Common myeloid progenitor, CD34-positive (primary cell): ENCODE measurements around the gene FASTK.

Experiments used
- CTCF ChIA-PET: fragments of 350-600 bp; sonication (Branson Sonifier 250); formaldehyde crosslinking; loops from one replicate; lab custom pipeline; 2021; ENCODE audit warnings: antibody characterized with exemption; lab: Charles Lee
- POLR2A ChIA-PET: fragments of 350-600 bp; sonication (Branson Sonifier 250); formaldehyde crosslinking; loops from one replicate; lab custom pipeline; 2021; ENCODE audit warnings: antibody characterized with exemption; lab: Charles Lee
- DNase-seq, 3 donors: peaks; one replicate each; pipeline versions ENCODE4 v3.0.0 to v3.0.0-alpha.2; 2013
- H3K27ac ChIP-seq, 2 experiments: 1 replicate in 1 of 2; 2 replicates in 1 of 2; pipeline ENCODE4 v1.7.0; 2013; ENCODE audit warnings: inconsistent platforms in 2 of 2, low read length in 2 of 2, mild to moderate bottlenecking in 2 of 2, low read depth in 1 of 2, moderate library complexity in 1 of 2; ENCODE audit not compliant: severe bottlenecking in 2 of 2, insufficient read depth in 1 of 2, poor library complexity in 1 of 2
- H3K27me3 ChIP-seq, 5 experiments: replicated peaks in 2 of 5; 1 replicate in 3 of 5; 2 replicates in 2 of 5; pipeline versions ENCODE4 v1.6.1 to v1.7.0; 2013; ENCODE audit warnings: low read length in 4 of 5, mild to moderate bottlenecking in 2 of 5, moderate library complexity in 2 of 5, inconsistent platforms in 1 of 5; ENCODE audit not compliant: insufficient read depth in 5 of 5, control insufficient read depth in 4 of 5
- H3K36me3 ChIP-seq, 4 experiments: 1 replicate in 2 of 4; 2 replicates in 2 of 4; pipeline versions ENCODE4 v1.6.1 to v1.7.0; 2013; ENCODE audit warnings: low read length in 3 of 4, control low read depth in 1 of 4, mild to moderate bottlenecking in 1 of 4; ENCODE audit not compliant: control insufficient read depth in 4 of 4, insufficient read depth in 4 of 4
- H3K4me1 ChIP-seq, 4 experiments: 1 replicate in 3 of 4; 2 replicates in 1 of 4; pipeline versions ENCODE4 v1.6.1 to v1.7.1; 2013; ENCODE audit warnings: low read length in 3 of 4, mild to moderate bottlenecking in 3 of 4, control low read depth in 1 of 4, inconsistent platforms in 1 of 4, moderate library complexity in 1 of 4; ENCODE audit not compliant: control insufficient read depth in 4 of 4, insufficient read depth in 4 of 4; ENCODE audit errors: control extremely low read depth in 1 of 4
- H3K4me3 ChIP-seq, 7 experiments: 1 replicate in 4 of 7; 2 replicates in 3 of 7; pipeline versions ENCODE4 v1.5.1 to v1.7.0; 2013; ENCODE audit warnings: mild to moderate bottlenecking in 7 of 7, low read length in 6 of 7, moderate library complexity in 6 of 7, inconsistent platforms in 2 of 7, low read depth in 2 of 7, control low read depth in 1 of 7; ENCODE audit not compliant: insufficient read depth in 4 of 7, control insufficient read depth in 1 of 7; ENCODE audit errors: extremely low read depth in 1 of 7
- H3K9me3 ChIP-seq, 5 experiments: 1 replicate in 4 of 5; 2 replicates in 1 of 5; pipeline versions ENCODE4 v1.6.1 to v1.7.1; 2013; ENCODE audit warnings: low read length in 4 of 5, mild to moderate bottlenecking in 2 of 5, inconsistent platforms in 1 of 5, low read depth in 1 of 5, moderate library complexity in 1 of 5; ENCODE audit not compliant: control insufficient read depth in 4 of 5, insufficient read depth in 2 of 5; ENCODE audit errors: control extremely low read depth in 1 of 5
- WGBS: methylation state at CpG from one replicate; pipeline ENCODE4 v1.1.5; 2013; ENCODE audit not compliant: insufficient coverage; 5-methylcytosine and 5-hydroxymethylcytosine counted together

The FASTK gene

DNA sequence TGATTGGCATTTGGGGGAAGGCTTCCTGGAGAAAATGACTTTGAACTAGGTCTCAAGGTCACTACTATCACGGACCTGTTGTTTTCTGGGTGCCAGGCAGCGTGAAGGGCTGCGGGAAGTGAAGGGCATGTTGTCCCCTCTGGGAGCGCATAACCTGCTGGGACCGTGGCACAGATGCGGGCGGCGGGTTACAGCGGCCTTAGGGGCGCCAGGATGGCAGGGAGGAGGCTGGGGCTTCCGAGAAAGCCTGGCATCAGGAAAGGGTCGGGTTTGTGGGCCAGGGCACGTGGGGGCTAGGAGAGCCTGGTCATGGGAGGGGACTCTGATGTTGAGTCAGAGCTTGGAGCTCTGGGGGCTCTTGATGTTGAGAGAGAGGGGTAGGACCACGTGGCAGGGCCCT is 15.1 kb downstream of the FASTK start:
- H3K36me3 ChIP-seq = peaks cover 6 to 71% (median 58%) of the 10 kb centered on the region in 4 experiments
- H3K4me3 ChIP-seq = no peak overlapping the region
- H3K4me1 ChIP-seq = peaks cover 0 to 12% (median 9%) of the 10 kb centered on the region in 4 experiments
- H3K9me3 ChIP-seq = no peaks in the 10 kb centered on the region
- WGBS = 98% methylated on average over 12 of the region's 14 CpGs
- no peak for DNase-seq
- POLR2A ChIA-PET = no interaction called here
- H3K27ac ChIP-seq = no peak overlapping the region
- H3K27me3 ChIP-seq = no peaks in the 10 kb centered on the region
- CTCF ChIA-PET = interaction anchor here (0.8 to 1.5 kb wide), 3 partner anchors 11 to 28 kb away, joined by 3 read pairs; no protein-coding TSS in a partner anchor

- WGBS = 100% methylated on average over 2 of the region's 6 CpGs
- H3K4me1 ChIP-seq = peaks cover 0 to 18% (median 14%) of the 10 kb centered on the region in 4 experiments
- no peak overlapping the region for H3K4me3 ChIP-seq
- H3K36me3 ChIP-seq = peaks cover 6 to 66% (median 53%) of the 10 kb centered on the region in 4 experiments
- ChIA-PET CTCF (interaction anchor here (1.5 kb wide), 1 partner anchor 29 kb away, joined by 3 read pairs; no protein-coding TSS in a partner anchor), POLR2A (no interaction called here)
- no peaks in the 10 kb centered on the region for H3K27me3 ChIP-seq
- H3K27ac ChIP-seq = no peak overlapping the region
- H3K9me3 ChIP-seq = no peaks in the 10 kb centered on the region
- no peak for DNase-seq
Observed at GRCh38 chr7:151064993-151065392, 15.6 kb downstream of the FASTK start.

DNA sequence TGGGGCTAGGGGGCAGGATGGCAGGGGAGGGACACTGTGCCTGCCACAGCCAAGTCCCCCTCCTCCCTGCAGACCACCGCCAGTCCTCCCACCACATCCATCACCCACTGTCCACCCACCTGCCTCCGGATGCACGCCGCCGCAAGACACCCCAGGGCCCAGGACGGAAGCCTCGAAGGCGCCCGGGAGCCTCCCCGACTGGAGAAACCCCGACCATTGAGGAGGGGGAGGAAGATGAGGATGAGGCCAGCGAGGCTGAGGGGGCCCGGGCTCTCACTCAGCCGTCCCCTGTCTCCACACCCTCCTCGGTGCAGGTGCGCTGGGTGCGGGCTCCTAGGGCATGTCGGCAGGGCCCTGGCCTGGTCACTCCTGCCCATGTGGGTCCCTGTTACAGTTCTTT is 16.2 kb downstream of the FASTK start:
- peaks cover 0 to 18% (median 15%) of the 10 kb centered on the region in 4 experiments for H3K4me1 ChIP-seq
- H3K4me3 ChIP-seq = no peak overlapping the region
- no peak for DNase-seq
- ChIA-PET CTCF (interaction anchor here (7.2 kb wide), 1 partner anchor 11 kb away, joined by 64 read pairs; no protein-coding TSS in a partner anchor), POLR2A (no interaction called here)
- no peaks in the 10 kb centered on the region for H3K9me3 ChIP-seq
- H3K27ac ChIP-seq = no peak overlapping the region
- peaks cover 6 to 61% (median 48%) of the 10 kb centered on the region in 4 experiments for H3K36me3 ChIP-seq
- WGBS = 100% methylated on average over 10 of the region's 18 CpGs
- no peaks in the 10 kb centered on the region for H3K27me3 ChIP-seq

DNA sequence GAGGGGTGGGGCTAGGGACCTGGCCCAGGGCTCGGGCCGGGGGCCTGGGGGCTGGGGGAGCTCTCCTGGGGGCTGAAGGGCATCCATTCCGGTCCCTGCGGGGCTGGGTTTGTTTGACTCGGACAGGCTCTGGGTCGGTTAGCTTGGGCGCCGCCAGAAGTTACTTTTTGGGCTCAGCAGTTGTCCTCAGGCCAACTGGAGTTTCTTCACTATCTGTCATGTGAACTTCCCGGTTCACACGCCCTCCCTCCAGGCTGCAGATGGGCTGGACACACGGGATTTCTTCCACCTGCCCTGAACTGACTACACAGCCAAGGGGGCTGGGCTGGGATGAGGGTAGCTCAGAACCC is 17.4 kb downstream of the FASTK start:
- ChIA-PET CTCF (interaction anchor here (1.0 to 7.2 kb wide), 5 partner anchors 12 to 45 kb away, joined by 3 to 64 read pairs (median 4); no protein-coding TSS in a partner anchor), POLR2A (no interaction called here)
- Histone ChIP-seq H3K9me3 (no peaks in the 10 kb centered on the region), H3K27ac (no peak overlapping the region), H3K27me3 (no peaks in the 10 kb centered on the region), H3K36me3 (peaks cover 6 to 55% (median 42%) of the 10 kb centered on the region in 4 experiments), H3K4me1 (peaks cover 3 to 29% (median 26%) of the 10 kb centered on the region in 4 experiments), H3K4me3 (no peak overlapping the region)
- WGBS = 95% methylated on average over 9 of the region's 11 CpGs
- DNase-seq = no peak

DNA sequence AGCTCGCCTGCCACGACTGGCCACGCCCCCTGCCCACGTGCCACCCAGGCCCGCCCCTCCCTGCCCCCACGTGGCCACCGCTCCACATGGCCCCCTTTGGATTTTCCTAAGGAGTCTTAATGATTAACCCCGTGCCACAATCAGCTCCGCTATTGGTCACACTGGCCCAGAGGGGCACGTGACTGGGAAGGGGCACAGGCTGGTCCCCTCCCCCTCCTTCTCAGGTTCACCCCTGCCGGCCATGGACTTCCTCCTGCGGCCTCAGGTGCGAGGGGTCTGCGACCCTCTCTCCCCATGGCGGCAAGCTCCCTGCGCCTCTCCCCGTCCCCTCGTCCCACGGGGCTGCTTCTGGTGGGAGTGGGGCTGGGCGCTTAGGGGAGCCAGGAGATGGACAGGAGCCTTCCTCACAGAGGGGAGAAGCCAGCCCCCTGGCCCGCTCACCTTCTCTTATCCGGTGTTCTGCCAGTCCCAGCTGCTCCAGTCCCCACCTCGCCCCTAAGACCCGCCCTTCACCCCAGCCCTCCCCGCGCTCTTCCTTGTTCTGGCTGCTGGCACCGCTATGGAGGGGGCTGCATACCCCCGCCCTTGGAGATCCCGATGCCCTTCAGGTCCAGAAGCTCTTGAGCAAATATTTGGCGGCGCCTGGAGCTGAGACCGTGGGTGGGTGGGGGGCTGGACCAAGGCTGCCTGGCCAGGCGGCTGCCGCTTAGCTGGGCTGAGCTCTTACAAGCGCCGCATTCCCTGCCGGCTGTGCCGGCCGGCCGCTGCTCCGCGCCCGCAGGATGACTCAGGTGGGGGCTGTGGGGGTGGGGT is 18.0 kb downstream of the FASTK start:
- Histone ChIP-seq H3K27ac (no peak overlapping the region), H3K4me1 (peaks cover 3 to 32% (median 26%) of the 10 kb centered on the region in 4 experiments), H3K4me3 (no peak overlapping the region), H3K27me3 (no peaks in the 10 kb centered on the region), H3K9me3 (no peaks in the 10 kb centered on the region), H3K36me3 (peaks cover 6 to 49% (median 36%) of the 10 kb centered on the region in 4 experiments)
- CTCF ChIA-PET = interaction anchor here (0.8 to 7.2 kb wide), 6 partner anchors 13 to 46 kb away, joined by 3 to 64 read pairs (median 4); partner anchors contain the start of gene ABCB8
- POLR2A ChIA-PET = no interaction called here
- WGBS = 94% methylated on average over 27 of the region's 43 CpGs
- no peak for DNase-seq

- peak overlapping the region in 1 of 2 experiments; percentile 66 for H3K27ac ChIP-seq
- 95% methylated on average over 9 of the region's 11 CpGs for WGBS
- H3K36me3 ChIP-seq = peaks cover 2 to 44% (median 32%) of the 10 kb centered on the region in 4 experiments
- H3K27me3 ChIP-seq = no peaks in the 10 kb centered on the region
- POLR2A ChIA-PET = no interaction called here
- no peak overlapping the region for H3K4me3 ChIP-seq
- H3K9me3 ChIP-seq = no peaks in the 10 kb centered on the region
- CTCF ChIA-PET = interaction anchor here (0.8 to 7.2 kb wide), 3 partner anchors 14 to 34 kb away, joined by 3 to 64 read pairs (median 5); partner anchors contain the start of gene ABCB8
- peaks cover 3 to 38% (median 31%) of the 10 kb centered on the region in 4 experiments for H3K4me1 ChIP-seq
- no peak for DNase-seq
Observed at GRCh38 chr7:151062111-151062398, 18.6 kb downstream of the FASTK start.
